GM19240 (cell line): ENCODE data around the gene PPP1R1B.

Experiments used
- DNase-seq: peaks from one replicate; pipeline ENCODE4 v3.0.0; 2011; ENCODE audit warnings: low spot score; ENCODE audit not compliant: insufficient read length

Gene PPP1R1B

GRCh38 chr17:39652587-39653315 lies 26.0 kb downstream of the PPP1R1B start:
- no peak for DNase-seq

GRCh38 chr17:39653316-39653661 lies 26.5 kb downstream of the PPP1R1B start:
- DNase-seq = no peak

GRCh38 chr17:39653662-39654331 lies 27.0 kb downstream of the PPP1R1B start:
- DNase-seq = peak; percentile 91

GRCh38 chr17:39655105-39655504 lies 28.4 kb downstream of the PPP1R1B start:
- no peak for DNase-seq

GRCh38 chr17:39658346-39658745 lies 31.6 kb downstream of the PPP1R1B start:
- DNase-seq = no peak

GRCh38 chr17:39658760-39659159 lies 32.0 kb downstream of the PPP1R1B start:
- no peak for DNase-seq

- no peak for DNase-seq
These were observed 32.7 kb downstream of the PPP1R1B start for GRCh38 chr17:39659279-39660010.

GRCh38 chr17:39660011-39660360 lies 33.2 kb downstream of the PPP1R1B start:
- DNase-seq = no peak

- DNase-seq = no peak
These were observed 33.9 kb downstream of the PPP1R1B start for GRCh38 chr17:39660397-39661385.

- no peak for DNase-seq
These were observed 35.2 kb downstream of the PPP1R1B start for GRCh38 chr17:39661744-39662541.

GRCh38 chr17:39662551-39663339 lies 36.0 kb downstream of the PPP1R1B start:
- no peak for DNase-seq

GRCh38 chr17:39663340-39663687 lies 36.6 kb downstream of the PPP1R1B start:
- no peak for DNase-seq

- no peak for DNase-seq
These were observed 37.2 kb downstream of the PPP1R1B start for GRCh38 chr17:39663688-39664580.

- no peak for DNase-seq
These were observed 38.1 kb downstream of the PPP1R1B start, which contains the start of gene TCAP for GRCh38 chr17:39664581-39665561. TCAP (plus strand) TSS chr17:39665349; CDS start chr17:39665360, 11 bp downstream.

GRCh38 chr17:39665642-39666224 lies 39.0 kb downstream of the PPP1R1B start:
- DNase-seq = no peak

- no peak for DNase-seq
These were observed 39.5 kb downstream of the PPP1R1B start for GRCh38 chr17:39666231-39666600.

GRCh38 chr17:39666601-39667261 lies 40.0 kb downstream of the PPP1R1B start:
- no peak for DNase-seq
